AG04450 (cell line): Measurements from ENCODE around the gene SLC22A23. TPM values are rescaled to one million over a fixed set of nuclear protein-coding genes. Genes with fewer than 3 reads are reported as not detected.
"Not testable (repeated sequence)": the region's sequence is repeated elsewhere in the genome, so short reads cannot be mapped to it uniquely, and the experiment has no call there.

Experiments used
- CTCF ChIA-PET: fragments of 300-600, 350-600 bp; formaldehyde crosslinking; extraction: SDS; loops from one replicate; lab custom pipeline; 2022; ENCODE audit warnings: antibody characterized with exemption, inconsistent platforms; lab: Charles Lee
- POLR2A ChIA-PET: fragments of 350-600 bp; formaldehyde crosslinking; extraction: SDS; loops from one replicate; lab custom pipeline; 2021; ENCODE audit warnings: antibody characterized with exemption, inconsistent platforms; lab: Yijun Ruan, JAX
- DNase-seq: peaks from one replicate; pipeline ENCODE4 v3.0.0-alpha.2; 2011; ENCODE audit warnings: low read depth, low spot score
- H3K27ac ChIP-seq: one replicate; pipeline ENCODE4 v1.5.1; 2012; ENCODE audit warnings: low read depth, low read length, control low read depth
- H3K27me3 ChIP-seq: one replicate; pipeline ENCODE4 v1.6.0; 2012; ENCODE audit warnings: low read length; ENCODE audit not compliant: control insufficient read depth, insufficient read depth
- H3K4me3 ChIP-seq: 2 replicates; pipeline ENCODE4 v1.5.1; 2011; ENCODE audit warnings: mild to moderate bottlenecking, low read depth, low read length, control low read depth
- H3K9me3 ChIP-seq: 2 replicates; pipeline ENCODE4 v1.5.1; 2012; ENCODE audit warnings: low read length; ENCODE audit not compliant: control insufficient read depth, insufficient read depth
- CTCF ChIP-seq: IDR thresholded peaks from 2 replicates; pipeline ENCODE4 v1.5.1; 2011; ENCODE audit warnings: low read depth, low read length, control low read depth, inconsistent platforms
- polyA plus RNA-seq: library from polyadenylated mRNA; depleted of rRNA; stranded (reverse); fragments of >200 nt; gene quantifications from 2 replicates; pipeline ENCODE4 v1.2.3, GENCODE V29; 2011

The SLC22A23 gene
- polyA plus RNA-seq, 1 experiment: not detected

- Histone ChIP-seq H3K9me3 (no peaks in the 10 kb centered on the region), H3K4me3 (no peak overlapping the region), H3K27me3 (peaks cover 30% of the 10 kb centered on the region), H3K27ac (no peak overlapping the region)
- ChIA-PET POLR2A (no interaction called here), CTCF (interaction anchor here (0.6 kb wide), 1 partner anchor 42 kb away, joined by 3 read pairs; no protein-coding TSS in a partner anchor)
- no peak for TF ChIP-seq CTCF
- no peak for DNase-seq
Observed at GRCh38 chr6:3380344-3381232, 76.3 kb downstream of the SLC22A23 start.

GRCh38 chr6:3379482-3380060 is 77.3 kb downstream of the SLC22A23 start:
- no peak for TF ChIP-seq CTCF
- POLR2A ChIA-PET: no interaction called here
- no peak for DNase-seq
- Histone ChIP-seq H3K4me3 (no peak overlapping the region), H3K27me3 (peaks cover 31% of the 10 kb centered on the region), H3K27ac (no peak overlapping the region), H3K9me3 (no peaks in the 10 kb centered on the region)
- CTCF ChIA-PET: no interaction called here

GRCh38 chr6:3378808-3379207 is 78.0 kb downstream of the SLC22A23 start:
- H3K4me3 ChIP-seq, CTCF ChIA-PET, DNase-seq, POLR2A ChIA-PET, H3K9me3 ChIP-seq, H3K27ac ChIP-seq: not testable (repeated sequence)
- peaks cover 35% of the 10 kb centered on the region for H3K27me3 ChIP-seq

GRCh38 chr6:3378398-3378782 is 78.5 kb downstream of the SLC22A23 start:
- DNase-seq, CTCF ChIA-PET, H3K4me3 ChIP-seq, H3K27ac ChIP-seq, POLR2A ChIA-PET, H3K9me3 ChIP-seq: not testable (repeated sequence)
- peaks cover 39% of the 10 kb centered on the region for H3K27me3 ChIP-seq

- H3K4me3 ChIP-seq: no peak overlapping the region
- CTCF ChIA-PET: no interaction called here
- no peaks in the 10 kb centered on the region for H3K9me3 ChIP-seq
- TF ChIP-seq CTCF: no peak
- POLR2A ChIA-PET: no interaction called here
- DNase-seq: no peak
- H3K27ac ChIP-seq: no peak overlapping the region
- peaks cover 38% of the 10 kb centered on the region for H3K27me3 ChIP-seq
Observed at GRCh38 chr6:3377536-3378397, 79.1 kb downstream of the SLC22A23 start.
